GM13977 (cell line): ENCODE measurements around the gene DNAJC1.
"Not testable (repeated sequence)": the region's sequence is repeated elsewhere in the genome, so short reads cannot be mapped to it uniquely, and the experiment has no call there.

Experiments
- DNase-seq: peaks from one replicate; pipeline ENCODE4 v3.0.0; 2012; ENCODE audit warnings: low spot score
- in situ Hi-C: fragments of 300-500 bp; cut with MboI; formaldehyde crosslinking; loops from one replicate; pipeline ENCODE4 v1.12.0; 2022; ENCODE audit warnings: low sequenced_read_pairs, low pct_unique_long_range_greater_than_20kb, mixed read lengths, inconsistent platforms; ENCODE audit not compliant: unreplicated experiment
- TF ChIP-seq, protein P1 (sequence below): IDR thresholded peaks from 2 replicates; pipeline ENCODE4 v1.5.1; 2012; ENCODE audit warnings: mild to moderate bottlenecking, control low read depth; ENCODE audit not compliant: insufficient read depth; ENCODE audit errors: extremely low read depth, missing control alignments

DNAJC1 gene

DNA sequence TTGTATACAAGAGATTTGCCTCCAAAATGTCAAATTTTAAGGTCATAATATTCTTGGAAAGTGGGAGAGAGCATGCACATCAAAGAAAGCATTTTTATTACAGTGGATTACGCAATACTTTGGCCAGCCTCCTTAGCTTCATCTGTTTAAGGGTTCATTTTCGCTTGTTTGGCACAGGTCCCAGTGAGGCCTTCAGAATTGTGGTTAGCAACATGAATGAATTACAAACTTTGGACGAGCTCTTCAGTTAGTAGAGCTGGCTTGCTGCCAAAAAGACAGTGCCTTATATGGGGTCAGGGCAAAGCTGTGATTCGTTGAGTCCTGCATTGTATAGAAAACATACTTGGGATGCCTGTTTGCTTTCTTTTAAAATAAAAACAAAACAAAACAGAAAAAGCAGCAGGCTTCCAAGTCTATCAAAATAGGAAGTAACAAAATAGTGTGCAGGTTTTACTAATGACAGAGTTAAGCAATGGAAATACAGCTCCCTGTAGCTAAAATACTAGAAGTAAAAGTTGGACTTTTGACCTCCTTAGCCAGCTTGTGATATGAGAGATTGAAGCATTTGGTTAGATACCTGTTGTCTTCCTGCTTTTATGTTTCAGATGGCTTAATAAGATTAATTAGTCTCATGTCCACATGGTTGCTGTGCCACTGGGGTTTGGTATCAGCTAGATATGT lies 278.7 kb downstream of the DNAJC1 start:
- TF ChIP-seq, protein P1, sequence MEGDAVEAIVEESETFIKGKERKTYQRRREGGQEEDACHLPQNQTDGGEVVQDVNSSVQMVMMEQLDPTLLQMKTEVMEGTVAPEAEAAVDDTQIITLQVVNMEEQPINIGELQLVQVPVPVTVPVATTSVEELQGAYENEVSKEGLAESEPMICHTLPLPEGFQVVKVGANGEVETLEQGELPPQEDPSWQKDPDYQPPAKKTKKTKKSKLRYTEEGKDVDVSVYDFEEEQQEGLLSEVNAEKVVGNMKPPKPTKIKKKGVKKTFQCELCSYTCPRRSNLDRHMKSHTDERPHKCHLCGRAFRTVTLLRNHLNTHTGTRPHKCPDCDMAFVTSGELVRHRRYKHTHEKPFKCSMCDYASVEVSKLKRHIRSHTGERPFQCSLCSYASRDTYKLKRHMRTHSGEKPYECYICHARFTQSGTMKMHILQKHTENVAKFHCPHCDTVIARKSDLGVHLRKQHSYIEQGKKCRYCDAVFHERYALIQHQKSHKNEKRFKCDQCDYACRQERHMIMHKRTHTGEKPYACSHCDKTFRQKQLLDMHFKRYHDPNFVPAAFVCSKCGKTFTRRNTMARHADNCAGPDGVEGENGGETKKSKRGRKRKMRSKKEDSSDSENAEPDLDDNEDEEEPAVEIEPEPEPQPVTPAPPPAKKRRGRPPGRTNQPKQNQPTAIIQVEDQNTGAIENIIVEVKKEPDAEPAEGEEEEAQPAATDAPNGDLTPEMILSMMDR = no peak
- peak; percentile 43 for DNase-seq
- in situ Hi-C loops = loop anchor here (10.0 to 25.0 kb wide), 2 partner anchors 230 to 438 kb away; no protein-coding TSS in a partner anchor

- TF ChIP-seq, protein P1 = no peak
- in situ Hi-C loops = loop anchor here (10.0 to 25.0 kb wide), 2 partner anchors 229 to 437 kb away; no protein-coding TSS in a partner anchor
- DNase-seq = no peak
Observed at GRCh38 chr10:21724020-21724589, 279.4 kb downstream of the DNAJC1 start.

- TF ChIP-seq, protein P1 = no peak
- in situ Hi-C loops = loop anchor here (10.0 to 25.0 kb wide), 2 partner anchors 227 to 435 kb away; no protein-coding TSS in a partner anchor
- no peak for DNase-seq
Observed at GRCh38 chr10:21722209-21722608, 281.3 kb downstream of the DNAJC1 start.

DNA sequence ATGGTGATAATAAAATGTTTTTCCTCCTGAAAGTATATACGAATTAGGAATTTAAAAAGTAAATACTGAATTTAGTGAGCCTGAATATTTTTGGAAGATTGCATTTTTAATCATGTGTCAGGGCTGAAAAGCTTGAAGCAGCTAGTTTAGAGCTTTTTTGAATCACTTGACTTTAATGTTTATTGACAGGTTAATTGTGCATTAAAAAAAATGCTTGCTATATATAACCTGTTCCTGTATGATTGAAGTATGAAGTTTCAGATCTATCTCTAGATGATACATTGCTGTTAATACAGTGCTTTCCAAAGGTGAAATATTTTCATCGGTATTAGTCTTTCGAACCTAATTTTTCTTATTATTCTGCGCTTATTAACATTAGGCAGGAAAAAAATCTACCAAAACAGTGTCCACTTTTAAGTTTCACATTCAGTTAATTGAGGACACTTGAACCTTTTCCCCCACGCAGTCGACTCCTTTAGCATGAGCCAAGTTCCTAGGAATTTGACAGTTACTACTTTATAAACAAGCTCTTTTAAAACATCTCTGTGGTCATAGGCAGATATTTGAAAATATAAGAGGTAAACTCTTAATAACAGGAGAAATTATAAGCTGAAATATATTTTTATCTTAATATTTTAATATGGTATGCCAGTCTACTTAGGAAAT lies 282.4 kb downstream of the DNAJC1 start:
- in situ Hi-C loops = loop anchor here (10.0 to 25.0 kb wide), 2 partner anchors 226 to 434 kb away; no protein-coding TSS in a partner anchor
- no peak for DNase-seq
- TF ChIP-seq, protein P1 = no peak

GRCh38 chr10:21720090-21720489 lies 283.4 kb downstream of the DNAJC1 start:
- DNase-seq = no peak
- TF ChIP-seq, protein P1 = no peak
- in situ Hi-C loops = loop anchor here (10.0 to 25.0 kb wide), 2 partner anchors 225 to 433 kb away; no protein-coding TSS in a partner anchor

- TF ChIP-seq, protein P1 = no peak
- DNase-seq = no peak
- in situ Hi-C loops = loop anchor here (25.0 kb wide), 1 partner anchor 432 kb away; no protein-coding TSS in a partner anchor
Observed at GRCh38 chr10:21719502-21719901, 284.0 kb downstream of the DNAJC1 start.

- in situ Hi-C loops = loop anchor here (25.0 kb wide), 1 partner anchor 430 kb away; no protein-coding TSS in a partner anchor
- not testable (repeated sequence) for DNase-seq
Observed at GRCh38 chr10:21717437-21718054, 286.0 kb downstream of the DNAJC1 start.
